Measurements from ENCODE around the gene SLC9A8. TPM values are rescaled to one million over a fixed set of nuclear protein-coding genes. Genes with fewer than 3 reads are reported as not detected.

The SLC9A8 gene
- total and polyA plus RNA-seq, 8 donors = 2.3 to 21.0 (median 11.9) TPM

DNA sequence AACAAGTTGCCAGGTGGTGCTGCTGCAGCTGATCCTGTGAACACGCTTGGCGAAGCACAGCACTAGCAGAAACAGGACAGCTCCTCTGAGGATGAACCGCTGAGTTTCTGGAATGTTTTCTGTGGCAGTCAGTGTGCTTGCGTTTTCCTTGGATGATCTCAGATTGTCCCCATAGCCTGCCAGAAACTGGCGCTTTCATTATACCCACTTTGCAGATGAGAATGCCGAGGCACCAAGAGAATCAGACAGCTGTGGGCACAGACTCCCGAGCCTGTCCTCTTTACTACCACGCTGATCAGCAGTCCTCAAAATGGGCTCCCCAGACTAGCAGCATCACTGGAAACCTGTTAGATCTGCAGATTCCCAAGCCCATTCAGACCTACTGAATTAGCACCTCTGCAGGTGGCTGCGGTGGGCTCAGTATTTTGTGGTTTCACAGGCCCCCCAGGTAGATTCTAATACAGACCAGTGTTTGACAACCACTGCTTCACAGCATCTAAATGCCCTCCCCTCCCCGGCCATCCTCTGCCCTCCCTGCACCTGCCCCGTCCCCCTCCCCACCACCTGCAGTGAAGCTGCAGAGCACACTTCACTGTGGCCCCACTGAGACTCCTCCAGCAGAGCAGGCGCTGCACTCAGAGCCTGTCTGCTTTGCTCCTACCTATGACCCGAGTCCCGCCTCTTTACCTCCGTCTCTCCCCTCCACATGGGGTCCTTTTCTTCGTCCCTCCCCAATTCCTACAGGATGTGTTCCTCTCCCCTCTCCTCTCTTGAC, 73.1 kb downstream of the SLC9A8 start:
- H3K4me3 ChIP-seq = no peak overlapping the region
- peaks cover 34 to 47% (median 40%) of the 10 kb centered on the region in 4 donors for H3K4me1 ChIP-seq
- peaks cover 25 to 82% (median 79%) of the 10 kb centered on the region in 4 donors for H3K36me3 ChIP-seq
- no peaks in the 10 kb centered on the region for H3K27me3 ChIP-seq
- intact Hi-C loops (cut with DNase I; ENCODE audit: low total_unique reads) = no loop called here
- TF ChIP-seq POLR2AphosphoS5 (IDR thresholded peaks at IDR 0.05) (no peak), EP300 (IDR thresholded peaks at IDR 0.05) (no peak), CTCF (IDR thresholded peaks at IDR 0.05) (no peak), POLR2A (IDR thresholded peaks at IDR 0.05) (no peak)
- WGBS, 5 donors = 91 to 96% (median 94%) methylated on average over 16 of the region's 16 CpGs
- H3K9me3 ChIP-seq = no peaks in the 10 kb centered on the region
- no peak for DNase-seq
- H3K27ac ChIP-seq = peak overlapping the region in 1 of 5 donors; percentile 69

GRCh38 chr20:49886571-49887213, 74.1 kb downstream of the SLC9A8 start:
- no peaks in the 10 kb centered on the region for H3K27me3 ChIP-seq
- WGBS, 5 donors = 77 to 87% (median 84%) methylated on average over 27 to 30 of the region's 30 CpGs
- no peak for DNase-seq
- peaks cover 25 to 74% (median 71%) of the 10 kb centered on the region in 4 donors for H3K36me3 ChIP-seq
- TF ChIP-seq EP300 (IDR thresholded peaks at IDR 0.05) = no peak
- TF ChIP-seq POLR2AphosphoS5 (IDR thresholded peaks at IDR 0.05) = no peak
- no peak for TF ChIP-seq CTCF (IDR thresholded peaks at IDR 0.05)
- TF ChIP-seq POLR2A (IDR thresholded peaks at IDR 0.05) = no peak
- intact Hi-C loops (cut with DNase I; ENCODE audit: low total_unique reads) = no loop called here
- H3K4me1 ChIP-seq = peaks cover 39 to 54% (median 46%) of the 10 kb centered on the region in 4 donors
- H3K27ac ChIP-seq = peak overlapping the region; percentile 7 to 69 (median 59)
- H3K4me3 ChIP-seq = no peak overlapping the region
- no peaks in the 10 kb centered on the region for H3K9me3 ChIP-seq

DNA sequence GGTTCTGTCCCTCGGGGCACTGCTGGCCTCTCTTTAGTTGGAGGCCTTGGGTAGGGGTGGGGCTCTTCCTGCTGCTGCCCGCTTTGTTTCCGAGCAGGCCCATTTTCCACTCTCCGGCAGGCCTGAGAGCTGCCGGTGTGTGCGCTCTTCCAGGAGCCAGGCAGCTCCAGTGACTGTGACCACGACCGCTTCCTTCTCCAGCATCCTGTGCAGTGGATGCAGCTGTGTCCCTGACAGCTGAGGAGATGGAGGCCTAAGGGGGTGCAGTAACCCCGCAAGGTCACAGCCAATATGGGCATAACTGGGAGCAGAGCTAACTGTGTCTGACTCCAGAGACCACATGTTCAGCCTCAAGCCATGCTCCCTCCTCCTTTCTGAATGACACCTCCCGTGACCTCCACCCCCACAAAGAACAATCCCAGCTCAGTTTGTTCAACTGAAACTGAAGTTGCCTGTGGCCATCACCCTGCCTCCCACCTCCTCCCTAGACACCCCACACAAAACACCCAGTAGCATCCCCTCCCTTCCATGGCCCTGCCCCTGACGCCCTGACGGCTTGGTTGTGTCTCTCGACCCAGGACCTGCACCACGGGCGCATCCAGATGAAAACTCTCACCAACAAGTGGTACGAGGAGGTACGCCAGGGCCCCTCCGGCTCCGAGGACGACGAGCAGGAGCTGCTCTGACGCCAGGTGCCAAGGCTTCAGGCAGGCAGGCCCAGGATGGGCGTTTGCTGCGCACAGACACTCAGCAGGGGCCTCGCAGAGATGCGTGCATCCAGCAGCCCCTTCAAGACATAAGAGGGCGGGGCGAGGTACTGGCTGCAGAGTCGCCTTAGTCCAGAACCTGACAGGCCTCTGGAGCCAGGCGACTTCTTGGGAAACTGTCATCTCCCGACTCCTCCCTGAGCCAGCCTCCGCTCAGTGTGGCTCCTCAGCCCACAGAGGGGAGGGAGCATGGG, 74.9 kb downstream of the SLC9A8 start:
- H3K27ac ChIP-seq = peak overlapping the region in 4 of 5 donors; percentile 32 to 69 (median 62)
- H3K9me3 ChIP-seq = no peaks in the 10 kb centered on the region
- no peaks in the 10 kb centered on the region for H3K27me3 ChIP-seq
- no peak overlapping the region for H3K4me3 ChIP-seq
- peaks cover 39 to 62% (median 49%) of the 10 kb centered on the region in 4 donors for H3K4me1 ChIP-seq
- DNase-seq = peak in 1 of 2 donors; percentile 55
- TF ChIP-seq POLR2AphosphoS5 (IDR thresholded peaks at IDR 0.05) = no peak
- TF ChIP-seq CTCF (IDR thresholded peaks at IDR 0.05) = no peak
- no peak for TF ChIP-seq EP300 (IDR thresholded peaks at IDR 0.05)
- TF ChIP-seq POLR2A (IDR thresholded peaks at IDR 0.05) = no peak
- peaks cover 25 to 65% (median 63%) of the 10 kb centered on the region in 4 donors for H3K36me3 ChIP-seq
- 70 to 88% (median 86%) methylated on average over 24 to 32 of the region's 32 CpGs for WGBS, 5 donors
- intact Hi-C loops (cut with DNase I; ENCODE audit: low total_unique reads) = loop anchor here (2.0 kb wide), 1 partner anchor 277 kb away; no protein-coding TSS in a partner anchor

Data from stomach (tissue), 9 donors.